HG03378 (cell line): Measurements from ENCODE around the gene FRS3.

Source experiments
- ATAC-seq: cut with Tn5 transposase; IDR thresholded peaks from one replicate; pipeline ENCODE4 v1.9.1; 2021; ENCODE audit warnings: mild to moderate bottlenecking, moderate library complexity; ENCODE audit not compliant: unreplicated experiment

The FRS3 gene

GRCh38 chr6:41730531-41731436, 48.9 kb downstream of the FRS3 start:
- no peak for ATAC-seq

- ATAC-seq, result no peak
Measured at GRCh38 chr6:41729624-41730023, 50.1 kb downstream of the FRS3 start.

GRCh38 chr6:41728954-41729353, 50.7 kb downstream of the FRS3 start:
- no peak for ATAC-seq

GRCh38 chr6:41728073-41728936, 51.4 kb downstream of the FRS3 start:
- ATAC-seq, result no peak

- ATAC-seq, result no peak
Measured at GRCh38 chr6:41727705-41728072, 52.0 kb downstream of the FRS3 start.

GRCh38 chr6:41726876-41727275, 52.8 kb downstream of the FRS3 start:
- no peak for ATAC-seq

- no peak for ATAC-seq
Measured at GRCh38 chr6:41724586-41725501, 54.9 kb downstream of the FRS3 start.

GRCh38 chr6:41724228-41724580, 55.5 kb downstream of the FRS3 start:
- no peak for ATAC-seq

- peak; percentile 62 for ATAC-seq
Measured at GRCh38 chr6:41723530-41724227, 56.0 kb downstream of the FRS3 start.

- ATAC-seq, result no peak
Measured at GRCh38 chr6:41722969-41723529, 56.7 kb downstream of the FRS3 start.

- ATAC-seq, result no peak
Measured at GRCh38 chr6:41721414-41721813, 58.3 kb downstream of the FRS3 start.

- ATAC-seq, result no peak
Measured at GRCh38 chr6:41720783-41721182, 58.9 kb downstream of the FRS3 start.

GRCh38 chr6:41720262-41720620, 59.5 kb downstream of the FRS3 start:
- ATAC-seq, result no peak
